H1 (cell line): ENCODE measurements around the gene KDM5A. TPM values are rescaled to one million over a fixed set of nuclear protein-coding genes. Genes with fewer than 3 reads are reported as not detected.

ENCODE experiments used
- CTCF ChIA-PET: fragments of 300-600 bp; sonication (Branson Sonifier 250); formaldehyde crosslinking; loops from one replicate; lab custom pipeline; 2021; ENCODE audit not compliant: partially characterized antibody; lab: Charles Lee
- POLR2A ChIA-PET: fragments of 300-600 bp; sonication (Branson Sonifier 250); formaldehyde crosslinking; loops from one replicate; lab custom pipeline; 2021; ENCODE audit warnings: inconsistent platforms; ENCODE audit not compliant: partially characterized antibody; lab: Charles Lee
- DNase-seq, 2 experiments: peaks; one replicate each; pipeline versions ENCODE4 v3.0.0 to v3.0.0-alpha.2; 2010 to 2022; ENCODE audit warnings: low spot score in 2 of 2, low read depth in 1 of 2, mixed read lengths in 1 of 2
- FAIRE-seq: peaks from 2 replicates; lab custom pipeline; 2011; peaks lifted over from hg19 to GRCh38; lab: Jason Lieb, UNC
- H2AFZ ChIP-seq: 2 replicates; pipeline ENCODE4 v1.8.1; 2012; ENCODE audit warnings: low read length, inconsistent platforms
- H2AK5ac ChIP-seq: 2 replicates; pipeline ENCODE4 v1.6.1; 2013; ENCODE audit warnings: low read depth, low read length
- H2BK120ac ChIP-seq: replicated peaks from 2 replicates; pipeline ENCODE3; 2013; ENCODE audit warnings: low read depth, low read length, inconsistent platforms
- H2BK12ac ChIP-seq: 2 replicates; pipeline ENCODE4 v1.6.1; 2013; ENCODE audit warnings: low read depth, low read length
- H2BK15ac ChIP-seq: 2 replicates; pipeline ENCODE4 v1.6.1; 2013; ENCODE audit warnings: low read length
- H2BK20ac ChIP-seq: 2 replicates; pipeline ENCODE4 v1.6.1; 2013; ENCODE audit warnings: low read length
- H2BK5ac ChIP-seq: 2 replicates; pipeline ENCODE4 v1.6.1; 2013; ENCODE audit warnings: low read depth, low read length
- H3K14ac ChIP-seq: 2 replicates; pipeline ENCODE4 v1.6.1; 2013; ENCODE audit warnings: inconsistent platforms; ENCODE audit not compliant: insufficient read length
- H3K18ac ChIP-seq: 2 replicates; pipeline ENCODE4 v1.6.1; 2013; ENCODE audit warnings: low read length; ENCODE audit errors: extremely low read depth
- H3K23ac ChIP-seq: 2 replicates; pipeline ENCODE4 v1.6.1; 2013; ENCODE audit warnings: inconsistent platforms; ENCODE audit not compliant: insufficient read length
- H3K23me2 ChIP-seq: 2 replicates; pipeline ENCODE4 v1.6.1; 2013; ENCODE audit warnings: low read depth, low read length
- H3K27ac ChIP-seq: 2 replicates; pipeline ENCODE4 v1.6.1; 2011; ENCODE audit warnings: low read depth, low read length, inconsistent platforms
- H3K27me3 ChIP-seq, 4 experiments: replicated peaks in 1 of 4; 1 replicate in 1 of 4; 2 replicates in 3 of 4; pipeline versions ENCODE4 v1.6.1 to v1.8.1; 2011 to 2013; ENCODE audit warnings: low read length in 3 of 4, mild to moderate bottlenecking in 3 of 4, inconsistent platforms in 2 of 4, mixed read lengths in 2 of 4, moderate library complexity in 1 of 4; ENCODE audit not compliant: control insufficient read depth in 3 of 4, insufficient read depth in 3 of 4; ENCODE audit errors: extremely low read depth in 1 of 4
- H3K36me3 ChIP-seq, 4 experiments: 2 replicates each; pipeline versions ENCODE4 v1.6.1 to v1.8.1; 2011 to 2013; ENCODE audit warnings: mild to moderate bottlenecking in 4 of 4, low read length in 3 of 4, moderate library complexity in 2 of 4, control low read depth in 1 of 4, inconsistent platforms in 1 of 4; ENCODE audit not compliant: insufficient read depth in 4 of 4, control insufficient read depth in 2 of 4
- H3K4ac ChIP-seq: replicated peaks from 2 replicates; pipeline ENCODE3; 2013; ENCODE audit warnings: low read length, low read depth, mixed read lengths, inconsistent platforms; ENCODE audit not compliant: insufficient read length
- H3K4me1 ChIP-seq, 4 experiments: replicated peaks in 1 of 4; 1 replicate in 1 of 4; 2 replicates in 3 of 4; pipeline versions ENCODE4 v1.6.1 to v1.8.1; 2011 to 2013; ENCODE audit warnings: low read length in 3 of 4, inconsistent platforms in 2 of 4, mixed read lengths in 1 of 4; ENCODE audit not compliant: insufficient read depth in 4 of 4, control insufficient read depth in 3 of 4
- H3K4me2 ChIP-seq, 2 experiments: 2 replicates each; pipeline versions ENCODE4 v1.6.1 to v1.8.1; 2011 to 2013; ENCODE audit warnings: low read depth in 2 of 2, low read length in 2 of 2, control low read depth in 1 of 2, inconsistent platforms in 1 of 2, mild to moderate bottlenecking in 1 of 2; ENCODE audit not compliant: insufficient read depth in 1 of 2
- H3K4me3 ChIP-seq, 4 experiments: fragments of 200-600, 300-600 bp in 1 of 4; sonication (generic), shearing (Covaris generic), sonication (Bioruptor Twin) in 1 of 4; 2 replicates each; pipeline versions ENCODE4 v1.5.1 to v1.8.1; 2011 to 2016; ENCODE audit warnings: low read length in 4 of 4, low read depth in 3 of 4, control low read depth in 2 of 4, inconsistent platforms in 2 of 4, mild to moderate bottlenecking in 2 of 4, mixed read lengths in 1 of 4, moderate library complexity in 1 of 4; ENCODE audit not compliant: insufficient read depth in 2 of 4; ENCODE audit errors: extremely low read depth in 1 of 4
- H3K56ac ChIP-seq: replicated peaks from 2 replicates; pipeline ENCODE3; 2013; ENCODE audit warnings: low read depth, mild to moderate bottlenecking, mixed read lengths, low read length, inconsistent platforms; ENCODE audit not compliant: insufficient read length
- H3K79me1 ChIP-seq: 2 replicates; pipeline ENCODE4 v1.6.1; 2013; ENCODE audit warnings: low read depth, low read length, control low read depth
- H3K79me2 ChIP-seq, 2 experiments: 2 replicates each; pipeline versions ENCODE4 v1.6.1 to v1.8.1; 2012 to 2013; ENCODE audit warnings: low read length in 2 of 2, mild to moderate bottlenecking in 2 of 2, inconsistent platforms in 1 of 2; ENCODE audit not compliant: insufficient read depth in 2 of 2, control insufficient read depth in 1 of 2
- H3K9ac ChIP-seq, 4 experiments: replicated peaks in 1 of 4; 1 replicate in 1 of 4; 2 replicates in 3 of 4; pipeline versions ENCODE4 v1.6.1 to v1.8.1; 2011 to 2013; ENCODE audit warnings: low read depth in 3 of 4, low read length in 3 of 4, control low read depth in 2 of 4, mild to moderate bottlenecking in 2 of 4, moderate library complexity in 2 of 4, inconsistent platforms in 1 of 4; ENCODE audit errors: extremely low read depth in 1 of 4
- H3K9me3 ChIP-seq, 2 experiments: 2 replicates each; pipeline versions ENCODE4 v1.6.1 to v1.8.1; 2012 to 2013; ENCODE audit warnings: mild to moderate bottlenecking in 2 of 2, moderate library complexity in 2 of 2, control low read depth in 1 of 2, inconsistent platforms in 1 of 2, low read depth in 1 of 2, low read length in 1 of 2, mixed read lengths in 1 of 2; ENCODE audit not compliant: insufficient read depth in 2 of 2
- H4K20me1 ChIP-seq, 2 experiments: replicated peaks in 1 of 2; 2 replicates each; pipeline versions ENCODE3 to v1.8.1; 2011 to 2013; ENCODE audit warnings: inconsistent platforms in 2 of 2, low read length in 2 of 2, mild to moderate bottlenecking in 1 of 2; ENCODE audit not compliant: insufficient read depth in 2 of 2, control insufficient read depth in 1 of 2
- H4K5ac ChIP-seq: 2 replicates; pipeline ENCODE4 v1.6.1; 2013; ENCODE audit warnings: low read length, low read depth, mixed read lengths, inconsistent platforms; ENCODE audit not compliant: insufficient read length
- H4K8ac ChIP-seq: 2 replicates; pipeline ENCODE4 v1.8.0; 2013; ENCODE audit warnings: mild to moderate bottlenecking, moderate library complexity, low read length, inconsistent platforms; ENCODE audit not compliant: insufficient read depth; ENCODE audit errors: extremely low read depth
- H4K91ac ChIP-seq: replicated peaks from 2 replicates; pipeline ENCODE3; 2013; ENCODE audit warnings: low read length, mixed read lengths, inconsistent platforms; ENCODE audit not compliant: insufficient read length
- BACH1 ChIP-seq: IDR thresholded peaks from 2 replicates; pipeline ENCODE4 v1.6.1; 2012; ENCODE audit warnings: low read length, improper control_type of control experiment
- CTBP2 ChIP-seq: IDR thresholded peaks from 2 replicates; pipeline ENCODE4 v1.7.0; 2011; ENCODE audit warnings: borderline replicate concordance, mild to moderate bottlenecking, moderate library complexity, mixed read lengths, low read length; ENCODE audit not compliant: insufficient read depth, insufficient read length
- JUN ChIP-seq: IDR thresholded peaks from 2 replicates; pipeline ENCODE4 v1.6.1; 2011; ENCODE audit warnings: low read depth, mild to moderate bottlenecking, improper control_type of control experiment, low read length
- SIN3A ChIP-seq, 2 experiments: IDR thresholded peaks in 1 of 2; conservative IDR thresholded peaks in 1 of 2; 2 replicates each; pipeline ENCODE4 v1.6.1; 2011 to 2012; ENCODE audit warnings: low read length in 2 of 2, improper control_type of control experiment in 1 of 2, low read depth in 1 of 2, mild to moderate bottlenecking in 1 of 2
- SIRT6 ChIP-seq: IDR thresholded peaks from one replicate; pipeline ENCODE4 v1.7.1; 2012; ENCODE audit warnings: low read length, inconsistent platforms
- YY1 ChIP-seq: IDR thresholded peaks from 2 replicates; pipeline ENCODE4 v1.6.1; 2011; ENCODE audit warnings: low read depth, mild to moderate bottlenecking, low read length
- WGBS, 2 experiments: shearing (Covaris generic) in 1 of 2; methylation state at CpG; one replicate each; pipeline versions ENCODE4 v1.1.6 to v1.1.7; 2013 to 2015; ENCODE audit warnings: low lambda C conversion rate in 2 of 2, mixed read lengths in 2 of 2, inconsistent platforms in 1 of 2, low coverage in 1 of 2, missing lambda C conversion rate in 1 of 2; ENCODE audit not compliant: insufficient replicate concordance in 2 of 2, insufficient coverage in 1 of 2, insufficient read length in 1 of 2; ENCODE audit errors: extremely low coverage in 1 of 2, missing lambda C conversion rate in 1 of 2; 5-methylcytosine and 5-hydroxymethylcytosine counted together
- polyA plus RNA-seq, 7 experiments: library from polyadenylated mRNA; depleted of rRNA in 3 of 7; stranded (reverse) in 5 of 7; unstranded in 2 of 7; fragments of >200 nt in 5 of 7; fragments of 200-250 nt in 2 of 7; gene quantifications; 1 replicate in 5 of 7; 2 replicates in 1 of 7; 4 replicates in 1 of 7; pipeline versions ENCODE4 v1.2.1 to v1.2.3, GENCODE V29; 2011 to 2013; ENCODE audit warnings: missing spikeins in 2 of 7, mixed read lengths in 2 of 7
- total RNA-seq: library from RNA; stranded (reverse); fragmentation: NEBNext Ultra II Directional; extraction: Animal tissue kit (Norgen Biotek cat#: 25700); gene quantifications from 2 replicates; pipeline ENCODE4 v1.2.1, GENCODE V29; 2021

KDM5A gene
- total and polyA plus RNA-seq, 2 of the 8 experiments (the other 6 are each of a cell fraction or from before 2014, with no cell fraction given) = 6.3 to 36.9 TPM

DNA sequence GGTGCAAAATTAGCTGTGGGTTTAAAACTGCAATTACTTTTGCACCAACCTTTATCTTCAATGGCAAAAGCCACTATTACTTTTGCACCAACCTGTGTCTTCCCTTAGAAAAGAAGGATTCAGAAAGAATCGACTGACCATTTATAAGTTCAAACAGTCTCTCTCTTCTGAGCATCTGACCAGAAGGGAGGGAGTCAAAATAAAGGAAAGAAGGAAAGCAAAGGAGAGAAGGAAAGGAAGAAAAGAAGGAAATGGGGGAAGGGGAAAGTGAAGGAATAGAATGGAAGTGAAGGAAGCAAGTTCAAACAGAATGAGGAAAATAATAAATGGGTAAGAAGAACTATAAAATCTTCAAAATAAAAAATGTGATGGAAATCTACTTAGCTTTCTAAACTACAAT is 57.8 kb downstream of the KDM5A start:
- Histone ChIP-seq H4K20me1 (no peaks in the 10 kb centered on the region), H3K79me2 (no peaks in the 10 kb centered on the region), H2BK20ac (no peak overlapping the region), H3K4me3 (no peak overlapping the region), H2BK12ac (no peak overlapping the region), H4K8ac (no peak overlapping the region), H3K23ac (no peak overlapping the region), H4K5ac (no peak overlapping the region), H3K56ac (no peak overlapping the region), H3K23me2 (no peaks in the 10 kb centered on the region), H2AK5ac (no peak overlapping the region), H3K27ac (no peak overlapping the region), H2AFZ (no peak overlapping the region), H3K4me2 (no peak overlapping the region), H3K18ac (no peak overlapping the region), H3K14ac (no peak overlapping the region), H3K79me1 (no peaks in the 10 kb centered on the region), H2BK5ac (no peak overlapping the region), H4K91ac (no peak overlapping the region), H3K4me1 (no peaks in the 10 kb centered on the region), H2BK120ac (no peak overlapping the region), H3K9me3 (no peaks in the 10 kb centered on the region), H3K9ac (no peak overlapping the region), H3K36me3 (peaks cover 10 to 36% (median 18%) of the 10 kb centered on the region in 4 experiments; a peak in 6 of 8 replicates), H2BK15ac (no peak overlapping the region), H3K4ac (no peak overlapping the region), H3K27me3 (no peaks in the 10 kb centered on the region)
- no peak for TF ChIP-seq JUN
- TF ChIP-seq SIN3A (conservative IDR thresholded peaks at IDR 0.05 in 1 of 2, IDR thresholded peaks at IDR 0.05 in 1 of 2; ENCODE audit: low read depth in 1 of 2, low read length in 2 of 2) = no peak
- TF ChIP-seq SIRT6 = no peak
- TF ChIP-seq CTBP2 = no peak
- no peak for TF ChIP-seq YY1
- TF ChIP-seq BACH1 = no peak
- 88% methylated on average over 1 of the region's 1 CpG; no CpG with 5 or more reads in 1 of the 2 experiments for WGBS, 2 experiments
- FAIRE-seq = no peak
- CTCF ChIA-PET = no interaction called here
- POLR2A ChIA-PET = no interaction called here
- DNase-seq = no peak
